ENCODE results near the gene KDM2B. TPM values are rescaled to one million over a fixed set of nuclear protein-coding genes. Genes with fewer than 3 reads are reported as not detected.

KDM2B gene
- total RNA-seq, 2 donors from 2014 or later = 28.9 to 66.8 TPM

DNA sequence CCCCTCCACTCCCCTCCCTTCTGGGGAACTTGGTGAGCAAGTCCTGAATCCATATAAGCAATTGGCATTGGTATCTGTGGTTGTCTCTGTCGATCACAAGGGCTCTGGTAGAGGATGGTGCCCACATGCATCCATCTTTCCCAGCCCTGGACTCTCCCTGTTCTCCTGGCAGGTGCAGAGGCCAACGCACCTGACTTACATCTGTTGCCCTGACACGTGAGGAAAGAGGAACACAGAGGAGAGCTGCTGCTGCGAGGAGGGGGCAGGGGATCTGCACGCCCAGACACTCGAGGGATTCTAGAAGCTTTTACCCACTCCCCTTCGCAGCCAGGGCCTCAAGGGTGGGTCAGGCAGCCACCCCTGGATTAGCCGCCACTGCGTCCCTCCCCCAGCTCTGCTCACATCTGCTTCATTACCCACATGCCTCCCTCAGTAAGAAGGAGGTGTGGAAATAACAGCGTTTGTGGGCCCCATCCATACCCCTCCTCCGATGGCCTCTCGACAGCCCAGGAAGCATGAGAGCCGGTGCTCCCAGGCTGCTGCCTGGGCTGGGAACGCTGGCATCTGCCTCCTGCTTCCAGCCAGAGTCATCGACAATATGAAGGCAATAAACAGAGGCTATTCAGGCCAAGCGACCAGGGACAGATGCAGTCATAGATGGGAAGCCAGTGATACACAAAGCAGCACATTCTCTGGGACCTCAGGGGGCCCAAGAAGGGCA is 56.5 kb downstream of the KDM2B start:
- no peaks in the 10 kb centered on the region for H3K9me3 Mint-ChIP-seq
- no peak for DNase-seq (ENCODE audit: low spot score in 2 of 2)
- no peaks in the 10 kb centered on the region for H3K36me3 Mint-ChIP-seq
- no peak for ATAC-seq
- peak overlapping the region in 1 of 2 donors; percentile 63 for H3K27ac Mint-ChIP-seq

DNA sequence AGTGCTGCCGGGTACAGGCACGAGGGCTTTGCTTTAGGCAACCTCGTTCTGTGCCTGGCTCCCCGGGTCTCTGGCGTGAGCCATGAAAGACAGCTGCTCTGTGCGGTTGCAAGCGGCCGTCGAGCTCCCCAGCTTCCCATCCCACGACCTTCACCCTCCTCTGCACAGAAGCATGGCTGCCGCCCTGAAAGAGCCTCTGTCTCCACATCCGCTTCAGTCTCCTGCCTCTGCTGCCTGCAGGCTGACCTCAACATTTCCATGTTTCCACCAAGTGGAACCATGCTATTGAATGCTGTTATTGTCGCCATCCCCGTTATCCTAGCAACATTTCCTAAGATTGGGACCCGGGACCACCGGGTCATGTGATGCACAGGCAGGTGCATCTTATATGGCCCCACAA is 57.1 kb downstream of the KDM2B start:
- H3K36me3 Mint-ChIP-seq = no peaks in the 10 kb centered on the region
- no peak for DNase-seq (ENCODE audit: low spot score in 2 of 2)
- peak overlapping the region in 1 of 2 donors; percentile 63 for H3K27ac Mint-ChIP-seq
- ATAC-seq = no peak
- no peaks in the 10 kb centered on the region for H3K9me3 Mint-ChIP-seq

DNA sequence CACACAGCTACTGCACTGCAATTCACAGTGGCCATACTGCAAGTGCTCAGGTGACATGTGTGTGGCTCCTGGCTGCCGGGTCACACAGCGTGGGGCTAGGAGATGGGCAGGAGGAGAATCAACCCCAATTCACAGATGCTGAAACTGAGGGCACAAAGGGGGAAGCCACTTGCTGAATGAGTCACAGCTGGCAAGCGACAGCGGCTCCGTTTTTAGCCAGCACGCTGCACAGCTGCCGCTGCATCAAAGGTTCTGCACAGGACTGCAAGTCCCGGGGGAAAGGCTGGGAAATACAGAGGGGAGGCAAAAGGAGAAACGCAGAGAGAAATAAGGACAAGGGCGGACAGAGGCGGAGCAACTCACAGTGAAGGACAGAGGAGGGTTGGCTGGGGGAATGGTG is 57.9 kb downstream of the KDM2B start:
- H3K27ac Mint-ChIP-seq = no peak overlapping the region
- ATAC-seq = no peak
- no peaks in the 10 kb centered on the region for H3K36me3 Mint-ChIP-seq
- DNase-seq (ENCODE audit: low spot score in 2 of 2) = no peak
- H3K9me3 Mint-ChIP-seq = no peaks in the 10 kb centered on the region

DNA sequence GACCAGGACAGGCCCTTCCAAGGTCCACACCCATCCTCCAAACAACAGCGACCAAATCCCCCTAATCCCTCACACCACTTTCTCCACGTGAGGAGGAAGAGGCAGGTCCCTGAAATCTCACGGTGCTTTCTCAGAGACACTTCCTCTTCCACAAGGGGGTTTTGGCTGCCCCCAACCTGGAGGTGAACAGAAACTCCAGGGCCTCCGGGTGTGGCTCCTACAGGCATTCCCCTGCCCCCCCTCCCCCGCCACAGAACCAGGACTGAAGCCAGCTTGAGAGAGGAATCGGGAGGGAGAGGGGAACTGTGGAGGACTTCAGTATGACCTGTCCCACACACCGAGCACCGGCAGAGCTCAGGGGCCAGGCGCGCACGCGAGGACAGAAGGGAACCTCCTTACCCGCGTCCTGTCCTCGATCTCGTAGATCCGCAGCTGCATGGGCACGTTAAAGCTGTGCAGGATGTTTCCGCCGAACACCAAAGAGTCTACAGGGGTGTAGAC is 60.2 kb downstream of the KDM2B start:
- ATAC-seq (no peak), DNase-seq (ENCODE audit: low spot score in 2 of 2) (no peak)
- no peaks in the 10 kb centered on the region for H3K36me3 Mint-ChIP-seq
- H3K9me3 Mint-ChIP-seq = no peaks in the 10 kb centered on the region
- H3K27ac Mint-ChIP-seq = no peak overlapping the region

DNA sequence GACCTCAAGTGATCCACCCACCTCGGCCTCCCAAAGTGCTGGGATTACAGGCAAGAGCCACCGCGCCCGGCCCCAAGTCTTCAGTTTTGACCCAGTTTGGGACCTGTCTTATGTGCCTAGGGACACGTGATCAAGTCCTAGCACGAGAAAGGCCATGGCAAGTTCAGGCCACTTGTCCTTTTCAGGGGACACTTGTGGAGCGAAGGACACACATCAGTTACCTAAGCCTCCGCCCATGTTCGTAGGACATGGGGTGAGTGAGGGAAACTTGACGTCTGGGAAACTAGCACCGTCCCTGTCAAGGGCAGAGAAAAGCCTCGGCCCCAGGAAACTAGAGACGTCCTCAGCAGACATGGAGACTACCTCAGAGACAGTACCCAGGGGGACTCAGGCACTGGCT is 60.7 kb downstream of the KDM2B start:
- DNase-seq (ENCODE audit: low spot score in 2 of 2) (no peak), ATAC-seq (no peak)
- Mint-ChIP-seq H3K36me3 (no peaks in the 10 kb centered on the region), H3K27ac (no peak overlapping the region), H3K9me3 (no peaks in the 10 kb centered on the region)

DNA sequence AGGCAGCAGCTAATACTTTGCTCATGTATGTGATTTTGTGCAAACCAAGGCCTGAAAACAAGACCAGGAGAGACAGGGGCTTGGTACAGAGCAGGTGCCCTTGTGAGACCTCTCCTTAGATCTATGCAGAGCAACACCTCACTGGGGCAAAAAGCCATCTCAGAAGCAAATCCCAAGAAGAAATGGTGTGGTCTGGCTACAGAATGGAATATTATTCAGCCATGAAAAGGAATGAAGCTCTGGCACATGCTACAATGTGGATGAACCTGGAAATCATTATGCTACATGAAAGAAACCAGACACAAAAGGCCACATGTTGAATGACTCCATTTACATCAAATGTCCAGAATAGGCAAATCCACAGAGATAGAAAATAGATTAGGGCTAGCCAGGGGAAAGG is 61.6 kb downstream of the KDM2B start:
- Mint-ChIP-seq H3K27ac (no peak overlapping the region), H3K36me3 (no peaks in the 10 kb centered on the region), H3K9me3 (no peaks in the 10 kb centered on the region)
- DNase-seq (ENCODE audit: low spot score in 2 of 2) (no peak), ATAC-seq (no peak)

DNA sequence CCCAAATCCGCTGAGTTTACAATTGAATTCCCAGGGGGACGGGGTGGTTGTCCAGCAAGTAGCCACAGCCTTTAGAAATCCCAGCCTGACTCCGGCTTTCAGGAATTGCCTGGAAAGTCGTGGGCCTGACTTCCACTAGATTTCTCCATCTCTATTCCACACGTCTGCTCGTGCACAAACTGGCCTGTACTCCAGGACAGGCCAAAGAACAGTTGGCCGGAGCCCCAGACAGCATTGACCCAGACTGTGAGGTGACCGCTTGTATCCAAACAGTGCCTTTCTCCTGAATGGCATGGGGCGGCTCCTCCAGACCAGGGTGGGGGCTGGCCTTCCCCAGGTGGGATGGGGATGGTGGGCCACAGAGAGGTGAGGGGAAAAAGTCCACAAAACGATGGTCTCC is 62.2 kb downstream of the KDM2B start:
- ATAC-seq (no peak), DNase-seq (ENCODE audit: low spot score in 2 of 2) (no peak)
- H3K9me3 Mint-ChIP-seq = no peaks in the 10 kb centered on the region
- no peaks in the 10 kb centered on the region for H3K36me3 Mint-ChIP-seq
- no peak overlapping the region for H3K27ac Mint-ChIP-seq

DNA sequence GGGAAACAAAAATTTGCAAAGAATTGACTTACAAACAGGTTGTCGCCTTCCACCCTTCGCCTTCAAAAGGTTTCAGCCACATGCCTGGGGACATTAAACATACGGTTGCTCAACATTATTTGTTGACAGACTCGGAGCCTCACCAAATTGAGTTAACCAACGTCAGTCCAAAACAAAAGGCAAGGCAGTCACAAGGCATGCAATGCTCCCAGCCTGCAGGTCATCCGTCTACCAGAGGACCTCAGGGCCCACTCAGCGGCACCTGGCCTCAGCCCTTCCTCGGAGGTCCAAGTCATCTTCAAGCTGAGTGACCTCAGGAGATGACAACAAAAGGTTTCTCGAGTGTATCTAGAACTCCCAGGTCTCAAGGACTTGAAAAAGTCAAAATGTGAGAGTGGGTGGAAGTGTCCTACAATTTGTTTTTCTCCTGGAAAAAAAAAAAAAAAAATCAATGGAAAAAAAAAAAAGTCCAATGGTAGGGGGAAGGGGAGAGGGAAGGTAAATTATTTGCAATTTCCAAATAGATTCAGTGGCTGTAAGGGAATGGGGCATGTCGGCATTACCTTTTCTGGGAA is 64.3 kb downstream of the KDM2B start:
- H3K27ac Mint-ChIP-seq = peak overlapping the region in 1 of 2 donors; percentile 44
- H3K9me3 Mint-ChIP-seq = no peaks in the 10 kb centered on the region
- no peak for DNase-seq (ENCODE audit: low spot score in 2 of 2)
- no peak for ATAC-seq
- no peaks in the 10 kb centered on the region for H3K36me3 Mint-ChIP-seq

DNA sequence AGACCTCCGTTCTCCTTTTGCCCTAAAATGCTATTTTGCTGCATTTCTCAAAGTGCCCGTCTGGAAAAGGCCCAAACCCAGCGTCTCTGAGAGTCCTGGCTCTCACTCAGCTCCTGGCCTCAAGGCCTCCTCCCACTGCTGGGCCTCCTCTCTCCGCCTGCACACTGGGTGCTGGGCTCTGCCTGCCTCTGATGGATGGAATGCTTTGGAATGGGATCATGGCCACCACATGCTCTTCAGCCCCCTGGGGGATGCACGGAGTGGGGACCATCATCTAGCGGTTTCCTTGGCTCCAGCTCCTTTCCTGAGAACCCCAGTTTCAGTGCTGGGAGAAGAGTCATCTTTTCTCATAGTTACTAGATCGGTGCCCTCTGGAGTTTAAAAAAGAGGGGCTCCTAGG is 65.2 kb downstream of the KDM2B start:
- Mint-ChIP-seq H3K9me3 (no peaks in the 10 kb centered on the region), H3K36me3 (no peaks in the 10 kb centered on the region), H3K27ac (peak overlapping the region in 1 of 2 donors; percentile 19)
- no peak for DNase-seq (ENCODE audit: low spot score in 2 of 2)
- no peak for ATAC-seq

DNA sequence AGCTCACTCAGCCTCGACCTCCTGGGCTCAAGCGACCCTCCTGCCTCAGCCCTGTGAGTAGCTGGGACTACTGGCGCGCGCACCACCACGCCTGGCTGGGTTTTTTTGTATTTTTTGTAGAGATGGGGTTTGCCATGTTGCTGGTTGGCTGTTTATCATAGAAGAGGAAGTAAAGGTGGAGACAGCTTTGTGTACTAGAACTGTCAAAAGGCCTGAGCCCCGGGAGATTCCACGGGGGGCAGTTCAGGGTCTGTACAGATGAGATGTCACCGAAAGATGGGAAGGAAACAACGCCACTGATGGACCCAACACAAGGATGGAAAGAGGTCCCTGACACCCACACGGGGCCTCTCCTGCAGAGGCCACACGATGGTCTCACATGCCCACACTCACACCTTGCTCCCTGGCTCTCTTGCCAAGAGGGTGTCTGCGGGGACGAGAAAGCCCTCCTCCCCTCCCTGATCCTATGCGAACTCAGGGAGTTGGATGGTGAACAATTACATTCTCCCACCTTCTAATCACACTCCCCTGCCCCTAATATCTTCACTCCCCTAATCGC is 66.6 kb downstream of the KDM2B start:
- ATAC-seq = peak in 1 of 2 donors; percentile 30
- no peaks in the 10 kb centered on the region for H3K36me3 Mint-ChIP-seq
- H3K9me3 Mint-ChIP-seq = no peaks in the 10 kb centered on the region

DNA sequence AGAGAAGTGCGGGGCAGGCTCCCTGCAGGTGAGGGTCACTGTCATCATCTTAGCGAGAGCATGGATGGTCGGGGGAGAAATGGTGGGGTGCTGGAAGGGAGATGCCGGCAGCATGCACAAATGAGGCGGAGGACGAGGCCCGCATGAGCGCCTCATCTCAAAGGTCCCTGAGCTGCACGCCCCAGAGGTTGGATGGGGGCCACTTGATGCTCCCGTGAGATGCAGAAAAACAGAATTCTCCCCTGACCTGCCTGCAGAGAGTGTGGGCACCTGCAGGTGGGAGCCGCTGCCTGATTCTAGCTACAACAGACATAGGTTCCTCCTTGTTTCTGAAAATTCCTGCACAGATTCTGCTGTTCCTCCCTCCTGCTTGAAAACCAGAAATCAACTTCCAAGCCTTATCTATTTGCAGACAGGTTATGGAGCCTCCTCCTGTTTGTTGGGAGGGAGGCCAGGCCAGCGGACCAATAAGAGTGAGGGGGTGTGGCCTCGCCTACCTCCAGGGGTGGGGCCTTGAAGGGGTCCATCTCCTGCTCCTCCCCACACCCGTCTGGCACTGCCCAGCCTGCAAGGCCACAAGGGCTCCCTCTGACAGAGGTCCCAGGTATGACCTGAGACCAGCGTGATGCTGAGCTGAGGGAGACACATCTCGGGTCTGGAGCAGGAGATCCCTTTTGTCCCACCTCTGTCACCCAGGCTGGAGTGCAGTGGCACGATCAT is 67.2 kb downstream of the KDM2B start:
- DNase-seq (ENCODE audit: low spot score in 2 of 2) = no peak
- peak in 1 of 2 donors; percentile 76 for ATAC-seq
- Mint-ChIP-seq H3K9me3 (no peaks in the 10 kb centered on the region), H3K36me3 (no peaks in the 10 kb centered on the region), H3K27ac (peak overlapping the region; percentile 47 to 65)

More for the DNA sequence above, 66.6 kb downstream of the KDM2B start:
- DNase-seq (ENCODE audit: low spot score in 2 of 2) = no peak
- H3K27ac Mint-ChIP-seq = peak overlapping the region; percentile 47 to 65

DNA sequence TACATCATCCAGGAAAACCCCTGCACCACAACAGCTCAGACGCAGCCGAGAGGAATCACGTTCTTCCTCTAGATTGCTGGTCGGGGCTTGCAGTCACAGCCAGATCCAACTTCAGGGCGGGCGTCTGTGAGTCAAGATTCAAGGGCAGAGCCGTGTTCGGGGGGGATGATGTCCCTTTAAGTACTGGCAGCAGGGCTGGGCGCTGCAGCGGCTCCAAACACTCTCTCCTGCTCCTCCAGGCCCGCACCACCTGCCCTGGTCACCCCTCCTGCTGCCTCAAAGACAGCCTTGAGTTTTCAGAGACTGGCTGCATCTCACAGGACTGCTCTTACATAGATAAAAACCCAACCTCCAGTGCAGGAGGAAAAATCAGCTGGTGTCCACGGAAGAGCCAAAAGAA is 68.3 kb downstream of the KDM2B start:
- DNase-seq (ENCODE audit: low spot score in 2 of 2) (no peak), ATAC-seq (no peak)
- H3K9me3 Mint-ChIP-seq = no peaks in the 10 kb centered on the region
- no peak overlapping the region for H3K27ac Mint-ChIP-seq
- H3K36me3 Mint-ChIP-seq = no peaks in the 10 kb centered on the region

DNA sequence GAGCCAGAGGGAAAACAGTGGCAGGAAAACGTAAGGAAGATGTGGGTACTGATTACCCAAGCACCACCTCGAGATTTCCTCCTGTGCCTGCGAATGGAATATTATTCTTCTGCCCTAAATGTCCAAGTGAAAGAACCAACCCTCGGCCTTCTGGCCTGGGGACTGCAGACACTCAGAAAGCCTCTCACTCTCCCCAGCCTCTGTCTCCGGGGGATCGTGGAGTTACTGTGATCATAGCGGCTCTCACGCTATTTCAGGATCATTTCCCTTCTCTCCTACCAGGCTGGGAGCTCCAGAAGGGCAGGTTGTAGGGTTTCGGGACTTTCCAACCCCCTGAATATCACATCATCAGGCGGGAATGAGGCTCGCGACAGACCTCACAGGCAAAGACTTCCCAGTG is 68.9 kb downstream of the KDM2B start:
- DNase-seq (ENCODE audit: low spot score in 2 of 2) (no peak), ATAC-seq (no peak)
- Mint-ChIP-seq H3K36me3 (no peaks in the 10 kb centered on the region), H3K27ac (peak overlapping the region in 1 of 2 donors; percentile 9), H3K9me3 (no peaks in the 10 kb centered on the region)

DNA sequence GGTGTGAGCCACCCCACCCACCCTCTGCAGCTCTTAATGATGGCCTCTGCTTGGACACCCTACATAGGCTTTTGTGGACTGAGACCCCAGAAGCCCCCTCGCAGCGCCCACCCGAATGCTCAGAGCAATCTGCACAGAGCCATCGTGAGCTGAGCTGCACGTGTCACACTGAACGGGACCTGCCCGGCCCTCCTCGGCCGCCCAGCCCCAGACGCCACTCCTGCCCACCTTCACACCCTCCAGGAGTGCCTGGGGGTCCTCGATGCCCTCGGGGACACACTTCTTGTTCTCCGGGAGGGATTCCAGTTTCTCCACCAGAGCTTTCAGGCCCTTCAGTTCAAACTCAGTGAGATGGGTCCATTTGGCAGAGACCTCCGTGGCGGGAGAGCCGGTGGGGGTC is 71.5 kb downstream of the KDM2B start:
- no peak for DNase-seq (ENCODE audit: low spot score in 2 of 2)
- Mint-ChIP-seq H3K27ac (no peak overlapping the region), H3K36me3 (no peaks in the 10 kb centered on the region), H3K9me3 (no peaks in the 10 kb centered on the region)
- ATAC-seq = no peak

DNA sequence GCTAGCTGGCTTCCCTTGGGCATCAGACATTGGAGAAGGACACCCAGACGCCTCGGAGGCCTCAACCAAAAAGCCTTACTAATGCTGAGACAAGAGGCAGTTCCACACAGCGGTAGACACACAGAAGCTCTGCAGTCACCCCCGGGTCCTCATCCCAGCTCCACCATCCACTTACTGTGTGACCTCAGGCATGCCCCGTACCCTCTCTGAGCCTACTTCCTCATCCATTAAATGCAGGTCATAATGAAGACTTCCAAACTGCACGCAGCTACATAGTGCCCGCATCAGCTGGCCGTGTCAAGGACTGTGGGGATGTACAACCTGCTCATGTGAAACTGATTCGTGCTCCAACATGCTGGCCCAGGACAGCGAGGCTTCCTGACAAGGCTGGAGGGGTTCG is 72.3 kb downstream of the KDM2B start:
- H3K9me3 Mint-ChIP-seq = no peaks in the 10 kb centered on the region
- H3K27ac Mint-ChIP-seq = no peak overlapping the region
- H3K36me3 Mint-ChIP-seq = no peaks in the 10 kb centered on the region

DNA sequence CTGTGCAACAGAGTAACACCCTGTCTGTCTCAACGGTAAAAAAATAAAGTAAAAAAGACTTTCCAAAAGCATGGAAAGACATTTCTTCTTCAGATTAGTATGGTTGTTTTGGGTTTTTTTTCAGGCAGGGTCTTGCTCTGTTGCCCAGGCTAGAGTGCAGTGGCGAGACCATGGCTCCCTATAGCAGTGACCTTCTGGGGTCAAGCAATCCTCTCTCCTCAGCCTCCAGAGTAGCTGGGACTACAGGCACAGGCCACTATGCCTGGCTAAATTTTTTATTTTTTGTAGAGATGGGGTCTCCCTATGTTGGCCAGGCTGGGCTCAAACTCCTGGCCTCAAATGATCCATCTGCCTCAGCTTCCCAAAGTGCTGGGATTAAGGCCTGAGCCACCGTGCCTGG is 72.8 kb downstream of the KDM2B start:
- H3K36me3 Mint-ChIP-seq = no peaks in the 10 kb centered on the region
- no peaks in the 10 kb centered on the region for H3K9me3 Mint-ChIP-seq
- DNase-seq (ENCODE audit: low spot score in 2 of 2) (no peak), ATAC-seq (no peak)
- no peak overlapping the region for H3K27ac Mint-ChIP-seq

More for the DNA sequence above, 72.3 kb downstream of the KDM2B start:
- DNase-seq (ENCODE audit: low spot score in 2 of 2) (no peak), ATAC-seq (no peak)

DNA sequence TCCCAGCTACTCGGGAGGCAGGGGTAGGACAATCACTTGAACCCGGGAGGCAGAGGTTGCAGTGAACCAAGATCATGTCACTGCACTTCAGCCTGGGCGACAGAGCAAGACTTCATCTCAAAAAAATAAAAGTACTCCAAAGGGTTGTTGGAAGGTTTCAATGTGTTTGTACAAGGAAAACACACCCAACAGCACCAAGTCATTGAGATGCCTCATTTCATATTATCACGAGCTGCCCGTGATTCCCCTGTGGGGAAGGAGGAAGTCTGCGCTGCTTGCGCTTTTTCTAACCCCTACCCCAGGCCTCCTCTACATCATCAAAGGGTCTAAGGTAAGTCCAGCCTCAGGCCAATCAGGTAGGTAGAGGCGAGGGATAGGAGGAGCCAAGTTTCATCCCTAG is 73.6 kb downstream of the KDM2B start:
- no peaks in the 10 kb centered on the region for H3K36me3 Mint-ChIP-seq

More for the DNA sequence above, 73.6 kb downstream of the KDM2B start:
- H3K27ac Mint-ChIP-seq = peak overlapping the region in 1 of 2 donors; percentile 69
- H3K9me3 Mint-ChIP-seq = no peaks in the 10 kb centered on the region
- ATAC-seq (no peak), DNase-seq (ENCODE audit: low spot score in 2 of 2) (no peak)
